ENCODE data around the gene CRTC3.

The CRTC3 gene

GRCh38 chr15:90561344-90562244, 31.9 kb downstream of the CRTC3 start:
- TF ChIP-seq Cebpa-rat (IDR thresholded peaks at IDR 0.05), result no peak; a peak in 1 of 22 replicates
- Histone ChIP-seq H3K27me3 (no peaks in the 10 kb centered on the region), H4K20me1 (peaks cover 0 to 27% (median 9%) of the 10 kb centered on the region in 11 experiments; a peak in 7 of 22 replicates), H3K9me3 (replicated peaks in 1 of 11) (peaks cover 0 to 28% (median 3%) of the 10 kb centered on the region in 11 experiments; a peak in 15 of 22 replicates), H3K9ac (peak overlapping the region in 10 of 11 experiments; percentile 12 to 79 (median 60); a peak in 12 of 22 replicates), H3K36me3 (peaks cover 0 to 26% (median 11%) of the 10 kb centered on the region in 11 experiments; a peak in 11 of 22 replicates), H3K4me1 (peaks cover 76 to 95% (median 83%) of the 10 kb centered on the region in 10 experiments), H3K27ac (peak overlapping the region; percentile 8 to 94 (median 86); a peak in 19 of 22 replicates), H3K4me3 (no peak overlapping the region), H3K4me2 (peak overlapping the region; percentile 71 to 97 (median 83))

DNA sequence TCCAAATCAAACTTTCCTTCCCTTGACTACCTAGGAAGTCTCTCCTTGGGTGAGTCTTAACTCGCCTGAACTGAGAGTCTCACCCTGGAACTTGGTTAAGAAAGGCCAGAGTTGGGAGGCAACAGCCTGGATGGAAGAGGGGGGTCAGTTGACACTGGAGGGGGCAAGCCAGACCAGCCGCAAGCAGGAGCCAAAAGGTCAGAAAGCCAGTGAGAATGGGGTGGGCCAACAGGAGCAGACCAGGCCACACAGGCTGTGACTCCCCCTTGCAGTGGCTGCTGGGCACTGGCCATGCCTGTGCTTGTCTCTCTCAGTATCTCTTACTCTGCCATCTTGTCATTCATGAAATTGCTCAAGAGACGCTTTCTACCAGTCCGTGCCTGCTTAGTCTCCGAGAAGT, 32.9 kb downstream of the CRTC3 start:
- Histone ChIP-seq H3K36me3 (peaks cover 0 to 36% (median 14%) of the 10 kb centered on the region in 11 experiments; a peak in 14 of 22 replicates), H3K9me3 (replicated peaks in 1 of 11) (peaks cover 0 to 38% (median 14%) of the 10 kb centered on the region in 11 experiments; a peak in 17 of 22 replicates), H3K4me1 (peaks cover 69 to 96% (median 82%) of the 10 kb centered on the region in 10 experiments), H3K4me2 (peak overlapping the region; percentile 71 to 97 (median 83)), H3K4me3 (no peak overlapping the region), H3K27me3 (no peaks in the 10 kb centered on the region), H3K9ac (peak overlapping the region in 6 of 11 experiments; percentile 69 to 79 (median 74); a peak in 9 of 22 replicates), H4K20me1 (peaks cover 0 to 19% (median 3%) of the 10 kb centered on the region in 11 experiments; a peak in 7 of 22 replicates), H3K27ac (peak overlapping the region; percentile 63 to 94 (median 86); a peak in 21 of 22 replicates)
- TF ChIP-seq Cebpa-rat (IDR thresholded peaks at IDR 0.05), result no peak

DNA sequence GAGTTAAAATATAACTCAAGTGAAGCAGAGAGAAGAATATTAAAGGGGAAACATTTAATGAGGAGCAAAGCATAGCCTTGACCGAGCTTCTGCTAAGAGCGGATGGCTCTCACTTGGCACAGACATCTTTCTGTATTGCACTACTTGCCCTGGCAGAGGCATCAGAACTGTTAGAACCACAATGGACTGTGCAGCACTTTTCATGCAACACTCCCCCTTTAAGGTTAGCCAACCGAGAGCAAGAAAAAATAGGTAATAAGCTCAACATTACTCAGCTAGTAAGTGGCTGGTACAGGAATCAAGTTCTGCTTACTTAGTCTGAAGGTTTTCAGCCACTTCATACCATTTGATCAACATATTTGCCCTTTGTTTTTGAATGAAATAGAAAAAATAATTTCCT, 33.7 kb downstream of the CRTC3 start:
- no peaks in the 10 kb centered on the region for H3K27me3 ChIP-seq
- TF ChIP-seq Cebpa-rat (IDR thresholded peaks at IDR 0.05), result no peak
- H3K4me3 ChIP-seq, result peak overlapping the region in 2 of 10 experiments; percentile 4 to 19; a peak in 1 of 20 replicates
- H3K4me2 ChIP-seq, result peak overlapping the region; percentile 71 to 97 (median 83)
- peak overlapping the region; percentile 63 to 94 (median 86) for H3K27ac ChIP-seq
- H4K20me1 ChIP-seq, result peaks cover 0 to 12% (median 0%) of the 10 kb centered on the region in 11 experiments; a peak in 4 of 22 replicates
- peaks cover 0 to 42% (median 20%) of the 10 kb centered on the region in 11 experiments; a peak in 14 of 22 replicates for H3K36me3 ChIP-seq
- H3K9ac ChIP-seq, result peak overlapping the region; percentile 4 to 79 (median 70); a peak in 18 of 22 replicates
- peaks cover 61 to 96% (median 81%) of the 10 kb centered on the region in 10 experiments for H3K4me1 ChIP-seq
- peaks cover 0 to 43% (median 18%) of the 10 kb centered on the region in 11 experiments; a peak in 17 of 22 replicates for H3K9me3 ChIP-seq (replicated peaks in 1 of 11)

GRCh38 chr15:90564051-90564450, 34.3 kb downstream of the CRTC3 start:
- H3K4me2 ChIP-seq, result peak overlapping the region; percentile 71 to 97 (median 83)

GRCh38 chr15:90564590-90564989, 34.9 kb downstream of the CRTC3 start:
- H4K20me1 ChIP-seq, result peaks cover 0 to 12% (median 0%) of the 10 kb centered on the region in 11 experiments; a peak in 3 of 22 replicates
- H3K4me1 ChIP-seq, result peaks cover 58 to 99% (median 89%) of the 10 kb centered on the region in 10 experiments
- peak overlapping the region; percentile 71 to 97 (median 83) for H3K4me2 ChIP-seq
- peaks cover 0 to 37% (median 17%) of the 10 kb centered on the region in 11 experiments; a peak in 14 of 22 replicates for H3K36me3 ChIP-seq
- peaks cover 0 to 34% (median 17%) of the 10 kb centered on the region in 11 experiments; a peak in 17 of 22 replicates for H3K9me3 ChIP-seq (replicated peaks in 1 of 11)
- peak overlapping the region; percentile 63 to 94 (median 86) for H3K27ac ChIP-seq
- no peaks in the 10 kb centered on the region for H3K27me3 ChIP-seq
- H3K4me3 ChIP-seq, result peak overlapping the region in 4 of 10 experiments; percentile 2 to 20 (median 10); a peak in 3 of 20 replicates
- H3K9ac ChIP-seq, result peak overlapping the region; percentile 26 to 79 (median 69); a peak in 20 of 22 replicates
- no peak for TF ChIP-seq Cebpa-rat (IDR thresholded peaks at IDR 0.05)

More at GRCh38 chr15:90564051-90564450, 34.3 kb downstream of the CRTC3 start:
- H4K20me1 ChIP-seq, result peaks cover 0 to 12% (median 0%) of the 10 kb centered on the region in 11 experiments; a peak in 3 of 22 replicates
- peak overlapping the region; percentile 38 to 79 (median 70); a peak in 21 of 22 replicates for H3K9ac ChIP-seq
- peak overlapping the region; percentile 63 to 94 (median 86) for H3K27ac ChIP-seq
- peaks cover 0 to 40% (median 18%) of the 10 kb centered on the region in 11 experiments; a peak in 17 of 22 replicates for H3K9me3 ChIP-seq (replicated peaks in 1 of 11)
- peak overlapping the region in 3 of 10 experiments; percentile 2 to 20 (median 4); a peak in 3 of 20 replicates for H3K4me3 ChIP-seq
- no peaks in the 10 kb centered on the region for H3K27me3 ChIP-seq
- H3K36me3 ChIP-seq, result peaks cover 0 to 42% (median 20%) of the 10 kb centered on the region in 11 experiments; a peak in 14 of 22 replicates
- TF ChIP-seq Cebpa-rat (IDR thresholded peaks at IDR 0.05), result 0 out of 22 replicates have a peak, but pooled peaks of 1 of the 11 experiments have one; percentile 28
- H3K4me1 ChIP-seq, result peaks cover 58 to 97% (median 86%) of the 10 kb centered on the region in 10 experiments

- peaks cover 58 to 99% (median 89%) of the 10 kb centered on the region in 10 experiments for H3K4me1 ChIP-seq
- peaks cover 0 to 9% (median 0%) of the 10 kb centered on the region in 11 experiments; a peak in 3 of 22 replicates for H4K20me1 ChIP-seq
- peak overlapping the region in 10 of 11 experiments; percentile 62 to 94 (median 88); a peak in 18 of 22 replicates for H3K27ac ChIP-seq
- peaks cover 0 to 32% (median 15%) of the 10 kb centered on the region in 11 experiments; a peak in 17 of 22 replicates for H3K9me3 ChIP-seq (replicated peaks in 1 of 11)
- no peak for TF ChIP-seq Cebpa-rat (IDR thresholded peaks at IDR 0.05)
- peak overlapping the region in 8 of 11 experiments; percentile 5 to 77 (median 66); a peak in 13 of 22 replicates for H3K9ac ChIP-seq
- H3K27me3 ChIP-seq, result no peaks in the 10 kb centered on the region
- peak overlapping the region in 9 of 11 experiments; percentile 75 to 97 (median 84); a peak in 17 of 22 replicates for H3K4me2 ChIP-seq
- H3K4me3 ChIP-seq, result no peak overlapping the region; a peak in 1 of 20 replicates
- peaks cover 0 to 30% (median 12%) of the 10 kb centered on the region in 11 experiments; a peak in 13 of 22 replicates for H3K36me3 ChIP-seq
Measured at GRCh38 chr15:90565866-90566265, 36.1 kb downstream of the CRTC3 start.

- Histone ChIP-seq H3K4me1 (peaks cover 27 to 95% (median 69%) of the 10 kb centered on the region in 10 experiments), H3K9me3 (replicated peaks in 1 of 11) (peaks cover 0 to 29% (median 19%) of the 10 kb centered on the region in 11 experiments; a peak in 17 of 22 replicates), H3K36me3 (peaks cover 0 to 34% (median 20%) of the 10 kb centered on the region in 11 experiments; a peak in 15 of 22 replicates), H3K9ac (peak overlapping the region in 9 of 11 experiments; percentile 11 to 71 (median 56); a peak in 14 of 22 replicates), H3K27me3 (no peaks in the 10 kb centered on the region), H4K20me1 (peaks cover 0 to 21% (median 0%) of the 10 kb centered on the region in 11 experiments; a peak in 3 of 22 replicates), H3K4me3 (peak overlapping the region in 1 of 10 experiments; percentile 10; a peak in 1 of 20 replicates), H3K4me2 (peak overlapping the region; percentile 40 to 92 (median 75); a peak in 21 of 22 replicates), H3K27ac (peak overlapping the region; percentile 10 to 85 (median 67); a peak in 19 of 22 replicates)
- TF ChIP-seq Cebpa-rat (IDR thresholded peaks at IDR 0.05), result no peak
Measured at GRCh38 chr15:90570643-90571042, 40.9 kb downstream of the CRTC3 start.

Measured in BLaER1 treated with 17β-estradiol and CSF1 and Interleukin-3, amounts not matched to agents 10 nM and 100 nM (cell line).